Gastrocnemius medialis (tissue), 4 donors: ENCODE data around the gene YJU2. TPM values are rescaled to one million over a fixed set of nuclear protein-coding genes. Genes with fewer than 3 reads are reported as not detected.

Source experiments
- ATAC-seq, 2 donors: fragments of 150-250 bp; one replicate each; pipeline ENCODE4 v1.9.1; 2016
- DNase-seq, 2 donors: peaks; one replicate each; pipeline ENCODE4 v3.0.0-alpha.2; 2019
- H3K27ac ChIP-seq, 4 donors: fragments of 200-600 bp; sonication (generic); 1 replicate in 1 of 4; 2 replicates in 3 of 4; pipeline ENCODE4 v1.5.1; 2016 to 2018; ENCODE audit warnings: mild to moderate bottlenecking in 2 of 4, moderate library complexity in 1 of 4
- H3K27me3 ChIP-seq, 3 donors: fragments of 200-600 bp; sonication (generic) in 2 of 3; 1 replicate in 1 of 3; 2 replicates in 2 of 3; pipeline versions ENCODE4 v1.5.1 to v1.6.0; 2016 to 2019; ENCODE audit warnings: mild to moderate bottlenecking in 1 of 3, moderate library complexity in 1 of 3
- H3K36me3 ChIP-seq, 2 donors: fragments of 200-600 bp; sonication (generic) in 1 of 2; one replicate each; pipeline ENCODE4 v1.5.1; 2017 to 2018
- H3K4me1 ChIP-seq, 2 donors: fragments of 200-600 bp; sonication (generic) in 1 of 2; one replicate each; pipeline ENCODE4 v1.5.1; 2016 to 2017; ENCODE audit warnings: mild to moderate bottlenecking in 2 of 2
- H3K4me3 ChIP-seq, 4 donors: fragments of 200-600 bp; sonication (generic) in 3 of 4; 1 replicate in 1 of 4; 2 replicates in 3 of 4; pipeline ENCODE4 v1.5.1; 2016 to 2019; ENCODE audit warnings: mild to moderate bottlenecking in 2 of 4
- H3K9me3 ChIP-seq, 3 donors: fragments of 200-600 bp; sonication (generic) in 2 of 3; 1 replicate in 1 of 3; 2 replicates in 2 of 3; pipeline ENCODE4 v1.5.1; 2016 to 2019
- CTCF ChIP-seq, 5 experiments: fragments of 450-650 bp in 3 of 5; fragments of 200-600 bp in 2 of 5; sonication (generic) in 2 of 5; IDR thresholded peaks in 4 of 5; conservative IDR thresholded peaks in 1 of 5; 1 replicate in 4 of 5; 2 replicates in 1 of 5; pipeline ENCODE4 v1.5.1; 2016 to 2019; ENCODE audit warnings: antibody characterized with exemption in 5 of 5, mild to moderate bottlenecking in 3 of 5, moderate library complexity in 3 of 5
- POLR2A ChIP-seq, 2 donors: fragments of 450-650 bp; IDR thresholded peaks; one replicate each; pipeline ENCODE4 v1.6.1; 2017; ENCODE audit warnings: antibody characterized with exemption in 2 of 2, mild to moderate bottlenecking in 2 of 2, moderate library complexity in 2 of 2
- in situ Hi-C, 4 donors: fragments of 200-750 bp; cut with MboI; loops; one replicate each; pipeline versions ENCODE4 v1.15.0 to v1.8.0; 2017; ENCODE audit warnings: low sequenced_read_pairs in 4 of 4
- intact Hi-C: fragments of 100-400 bp; cut with DNase I; formaldehyde crosslinking; loops from one replicate; pipeline ENCODE4 v1.15.1; 2023; ENCODE audit warnings: low total_unique reads
- total RNA-seq, 4 donors: library from RNA; depleted of rRNA; stranded (reverse); fragments of >200 nt; gene quantifications; one replicate each; pipeline versions ENCODE4 v1.1.0 to v1.2.3, GENCODE V29; 2016

Gene YJU2
- total RNA-seq, 4 donors from 2014 or later: 13.5 to 37.8 (median 19.9) TPM

GRCh38 chr19:4305257-4305612 is 58.4 kb downstream of the YJU2 start:
- in situ Hi-C loops (no loop called here), intact Hi-C loops (no loop called here)
- H3K36me3 ChIP-seq: no peaks in the 10 kb centered on the region
- ATAC-seq: no peak
- no peak for DNase-seq
- TF ChIP-seq POLR2A (IDR thresholded peaks at IDR 0.05) (no peak), CTCF (IDR thresholded peaks at IDR 0.05 in 4 of 5, conservative IDR thresholded peaks at IDR 0.05 in 1 of 5) (no peak)
- H3K4me3 ChIP-seq: no peak overlapping the region
- no peaks in the 10 kb centered on the region for H3K9me3 ChIP-seq
- H3K27me3 ChIP-seq: peaks cover 12 to 19% (median 13%) of the 10 kb centered on the region in 3 donors
- no peak overlapping the region for H3K27ac ChIP-seq
- no peaks in the 10 kb centered on the region for H3K4me1 ChIP-seq

- no peaks in the 10 kb centered on the region for H3K9me3 ChIP-seq
- intact Hi-C loops (no loop called here), in situ Hi-C loops (no loop called here)
- DNase-seq: no peak
- no peak overlapping the region for H3K4me3 ChIP-seq
- peaks cover 12 to 19% (median 13%) of the 10 kb centered on the region in 3 donors for H3K27me3 ChIP-seq
- no peaks in the 10 kb centered on the region for H3K36me3 ChIP-seq
- no peaks in the 10 kb centered on the region for H3K4me1 ChIP-seq
- H3K27ac ChIP-seq: no peak overlapping the region
- ATAC-seq: no peak
- TF ChIP-seq POLR2A (IDR thresholded peaks at IDR 0.05): no peak
- no peak for TF ChIP-seq CTCF (IDR thresholded peaks at IDR 0.05 in 4 of 5, conservative IDR thresholded peaks at IDR 0.05 in 1 of 5)
These were observed 58.8 kb downstream of the YJU2 start for GRCh38 chr19:4305659-4306058.

- in situ Hi-C loops: no loop called here
- H3K27me3 ChIP-seq: peaks cover under 1 to 5% (median 2%) of the 10 kb centered on the region in 3 donors
- no peaks in the 10 kb centered on the region for H3K9me3 ChIP-seq
- DNase-seq (no peak), ATAC-seq (no peak)
- no peak for TF ChIP-seq CTCF (IDR thresholded peaks at IDR 0.05 in 4 of 5, conservative IDR thresholded peaks at IDR 0.05 in 1 of 5)
- TF ChIP-seq POLR2A (IDR thresholded peaks at IDR 0.05): no peak
- no peak overlapping the region for H3K4me3 ChIP-seq
- no peaks in the 10 kb centered on the region for H3K36me3 ChIP-seq
- intact Hi-C loops: no loop called here
- H3K4me1 ChIP-seq: no peaks in the 10 kb centered on the region
- no peak overlapping the region for H3K27ac ChIP-seq
These were observed 63.6 kb downstream of the YJU2 start for GRCh38 chr19:4310247-4311121.

- no peak for ATAC-seq
- intact Hi-C loops: no loop called here
- Histone ChIP-seq H3K27ac (no peak overlapping the region), H3K27me3 (peaks cover 0 to 5% (median 0%) of the 10 kb centered on the region in 3 donors), H3K4me3 (no peak overlapping the region), H3K9me3 (no peaks in the 10 kb centered on the region), H3K36me3 (no peaks in the 10 kb centered on the region), H3K4me1 (no peaks in the 10 kb centered on the region)
- in situ Hi-C loops: no loop called here
- no peak for TF ChIP-seq POLR2A (IDR thresholded peaks at IDR 0.05)
- no peak for TF ChIP-seq CTCF (IDR thresholded peaks at IDR 0.05 in 4 of 5, conservative IDR thresholded peaks at IDR 0.05 in 1 of 5)
- DNase-seq: no peak
These were observed 67.1 kb downstream of the YJU2 start for GRCh38 chr19:4313847-4314490.
